SK-N-MC (cell line): ENCODE measurements around the gene CSF2.

Experiments used
- EZH2 ChIP-seq: fragments of 200-600 bp; sonication (generic); IDR thresholded peaks from one replicate; pipeline ENCODE4 v1.6.1; 2017; ENCODE audit warnings: antibody characterized with exemption
- FOXP2 ChIP-seq: optimal IDR thresholded peaks from 2 replicates; pipeline ENCODE3; 2011; ENCODE audit warnings: mild to moderate bottlenecking, moderate library complexity; ENCODE audit not compliant: insufficient read depth; ENCODE audit errors: extremely low read length, control extremely low read depth
- POLR2AphosphoS5 ChIP-seq: IDR thresholded peaks from 2 replicates; pipeline ENCODE4 v1.6.1; 2012; ENCODE audit warnings: mild to moderate bottlenecking, low read depth, low read length, borderline replicate concordance

DNA sequence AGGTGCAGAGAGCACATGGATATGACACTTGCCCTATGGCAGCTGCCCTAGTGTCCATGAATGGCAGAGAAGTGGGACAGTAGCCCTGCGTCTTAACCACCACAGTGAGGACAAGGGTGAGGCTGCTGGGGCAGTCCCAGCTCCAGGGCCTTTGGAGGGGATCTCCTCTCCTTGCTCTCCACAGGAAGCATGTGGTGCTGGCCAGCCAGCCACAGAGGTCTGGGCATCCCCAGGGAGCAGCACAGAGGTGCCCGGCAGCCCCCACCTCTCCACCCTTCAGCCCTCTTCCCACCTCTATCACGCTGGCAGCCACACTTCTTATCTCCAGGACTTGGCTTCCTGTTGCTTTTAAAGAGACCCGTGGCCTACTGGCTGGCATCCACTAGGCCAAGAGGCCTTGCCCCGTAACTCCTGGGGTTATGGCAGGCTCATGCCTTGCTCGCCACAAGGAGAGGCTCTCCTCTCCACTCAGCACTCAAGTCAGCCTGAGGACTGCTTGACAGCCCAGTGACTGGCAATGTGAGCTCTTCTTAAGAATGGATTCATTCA is 21.9 kb downstream of the CSF2 start:
- TF ChIP-seq EZH2 (no peak), POLR2AphosphoS5 (no peak), FOXP2 (no peak)
